ES-I3 (cell line): ENCODE results near the gene ASB1.

Experiments used
- H3K36me3 ChIP-seq: 2 replicates; pipeline ENCODE4 v1.6.1; 2013; ENCODE audit warnings: mild to moderate bottlenecking, low read length, control low read depth, moderate library complexity; ENCODE audit not compliant: insufficient read depth
- H3K4me1 ChIP-seq: 2 replicates; pipeline ENCODE4 v1.6.1; 2013; ENCODE audit warnings: mild to moderate bottlenecking, control low read depth, low read length; ENCODE audit not compliant: insufficient read depth
- H3K9ac ChIP-seq: 2 replicates; pipeline ENCODE4 v1.6.1; 2013; ENCODE audit warnings: low read depth, mild to moderate bottlenecking, low read length, moderate library complexity
- H3K9me3 ChIP-seq: 2 replicates; pipeline ENCODE4 v1.6.1; 2013; ENCODE audit warnings: mild to moderate bottlenecking, low read length, moderate library complexity; ENCODE audit not compliant: control insufficient read depth, insufficient read depth

ASB1 gene, protein sequence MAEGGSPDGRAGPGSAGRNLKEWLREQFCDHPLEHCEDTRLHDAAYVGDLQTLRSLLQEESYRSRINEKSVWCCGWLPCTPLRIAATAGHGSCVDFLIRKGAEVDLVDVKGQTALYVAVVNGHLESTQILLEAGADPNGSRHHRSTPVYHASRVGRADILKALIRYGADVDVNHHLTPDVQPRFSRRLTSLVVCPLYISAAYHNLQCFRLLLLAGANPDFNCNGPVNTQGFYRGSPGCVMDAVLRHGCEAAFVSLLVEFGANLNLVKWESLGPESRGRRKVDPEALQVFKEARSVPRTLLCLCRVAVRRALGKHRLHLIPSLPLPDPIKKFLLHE

DNA sequence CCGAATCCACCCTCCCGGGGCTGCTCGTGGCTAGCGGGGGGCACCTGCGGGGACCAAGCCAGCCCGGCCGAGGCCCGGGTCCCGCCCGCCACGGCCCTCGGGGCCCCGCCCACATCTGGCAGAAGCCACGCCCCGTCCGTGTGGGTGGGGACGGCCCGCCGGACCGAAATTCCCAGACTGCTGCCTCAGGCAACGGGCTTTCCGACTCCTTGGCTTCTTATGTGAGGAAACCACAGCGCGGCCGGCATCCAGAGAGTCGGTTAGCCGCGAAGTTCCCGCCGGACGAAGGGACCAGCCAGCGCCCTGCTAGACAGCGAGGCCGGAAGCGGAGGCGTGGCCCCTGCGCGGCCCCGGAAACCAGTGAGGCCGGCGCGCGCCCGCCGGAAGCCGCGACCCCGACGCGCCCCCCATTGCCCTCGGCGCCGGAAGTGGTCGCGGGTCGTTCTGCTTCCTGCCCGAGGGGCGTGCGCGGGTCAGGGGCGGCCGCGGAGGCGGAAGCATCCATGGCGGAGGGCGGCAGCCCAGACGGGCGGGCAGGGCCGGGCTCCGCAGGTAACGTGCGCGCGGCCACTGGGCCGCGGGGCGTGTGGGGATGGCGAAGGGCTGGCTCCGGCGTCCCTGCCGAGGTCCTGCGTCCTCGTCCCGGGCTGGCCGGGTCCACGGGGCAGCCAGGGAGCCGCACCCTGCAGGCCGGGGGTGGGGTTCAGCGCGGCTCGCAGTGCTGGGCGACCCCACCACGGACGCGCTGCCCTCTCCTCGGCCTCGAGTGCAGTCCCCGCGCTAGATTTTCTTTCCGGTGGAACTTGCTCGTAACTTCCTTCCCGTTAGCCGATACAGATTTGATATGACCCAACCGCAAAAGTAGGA is at the start of gene ASB1:
ASB1 (plus strand) TSS at position 360 of the 867 bp plus-strand sequence; CDS start at position 504, 144 bp downstream.
- H3K9me3 ChIP-seq, result no peaks in the 10 kb centered on the region
- H3K36me3 ChIP-seq, result no peaks in the 10 kb centered on the region
- H3K9ac ChIP-seq, result peak within 1 kb of the TSS; percentile 99
- no peaks in the 10 kb centered on the region for H3K4me1 ChIP-seq

DNA sequence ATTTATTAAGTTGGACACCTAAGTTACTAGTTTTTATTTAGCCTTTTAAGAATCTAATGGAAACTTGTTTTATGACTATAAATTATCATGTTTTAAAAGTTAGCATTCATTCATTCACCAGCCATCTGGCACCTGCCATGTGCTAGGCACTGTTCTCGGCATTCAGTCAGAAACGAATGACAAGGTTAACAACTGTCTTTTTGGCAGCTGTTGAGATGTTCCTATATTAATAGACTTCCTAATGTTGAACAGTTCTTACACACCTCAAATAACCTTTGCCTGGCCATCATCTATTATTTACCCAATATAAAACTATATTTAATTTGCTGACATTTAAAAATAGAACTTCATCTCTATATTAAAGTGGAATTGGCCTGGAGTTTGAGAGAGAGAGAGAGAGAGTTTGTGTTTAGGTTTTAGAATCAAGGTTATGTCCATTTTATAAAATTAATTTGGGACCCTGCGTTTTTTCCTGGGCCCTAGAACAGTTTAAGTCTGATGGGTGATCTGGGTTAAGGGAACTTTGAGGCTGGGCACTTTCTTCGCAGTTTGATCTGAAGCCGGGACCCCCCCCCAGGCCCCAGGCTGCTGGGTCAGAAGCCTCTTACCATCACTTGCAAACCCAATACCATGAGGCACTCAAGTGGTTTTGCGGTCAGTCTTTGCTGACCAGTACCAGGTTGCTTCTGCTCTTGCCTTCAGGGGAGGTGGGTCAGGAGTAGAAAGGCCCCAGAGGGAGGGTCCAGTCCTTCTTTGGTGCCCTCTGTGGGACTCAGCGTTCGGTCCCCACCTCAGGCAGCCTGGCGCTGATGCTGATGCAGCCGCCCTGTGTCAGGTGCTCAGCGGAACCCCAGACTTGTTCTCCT is 48.3 kb upstream of the ASB1 start:
- no peak overlapping the region for H3K9ac ChIP-seq
- H3K9me3 ChIP-seq, result no peaks in the 10 kb centered on the region
- H3K4me1 ChIP-seq, result peaks cover 6% of the 10 kb centered on the region
- no peaks in the 10 kb centered on the region; the same call in 1 of the 2 replicates for H3K36me3 ChIP-seq

DNA sequence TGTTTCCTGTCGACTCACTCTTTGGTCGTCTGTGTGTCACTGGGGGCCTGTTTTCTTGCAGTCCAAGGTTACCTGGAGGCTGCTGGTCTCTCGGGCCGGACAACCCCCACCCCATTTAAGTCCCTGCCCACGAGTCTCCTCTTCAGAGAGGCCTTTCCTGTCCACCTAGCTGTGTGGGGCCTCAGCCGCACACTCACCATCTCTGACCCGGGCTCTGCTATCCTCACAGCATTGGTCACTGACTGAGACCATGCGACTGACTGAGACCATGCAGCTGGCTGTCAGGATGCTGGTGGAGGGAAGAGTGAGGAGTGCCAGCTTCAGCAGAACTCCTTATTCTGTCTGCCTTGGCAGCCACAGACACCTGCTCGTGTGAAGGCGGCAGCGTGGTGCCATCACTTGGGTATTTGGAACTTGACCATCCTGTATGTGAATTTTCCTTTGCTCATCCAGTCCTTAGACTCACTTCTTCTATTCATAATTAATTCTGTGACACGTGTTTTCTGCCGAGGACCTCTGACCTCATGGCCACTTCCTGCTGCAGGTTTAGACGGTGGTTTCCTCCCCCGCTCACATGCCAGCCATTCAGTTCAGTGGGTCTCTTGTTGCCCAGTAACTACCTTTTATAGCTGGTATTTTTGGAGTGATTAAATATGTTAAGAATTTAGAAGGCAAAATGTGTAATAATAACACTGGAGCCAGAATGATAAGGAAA is 47.5 kb upstream of the ASB1 start:
- Histone ChIP-seq H3K36me3 (no peaks in the 10 kb centered on the region; the same call in 1 of the 2 replicates), H3K9me3 (no peaks in the 10 kb centered on the region), H3K4me1 (peaks cover 6% of the 10 kb centered on the region), H3K9ac (no peak overlapping the region)

DNA sequence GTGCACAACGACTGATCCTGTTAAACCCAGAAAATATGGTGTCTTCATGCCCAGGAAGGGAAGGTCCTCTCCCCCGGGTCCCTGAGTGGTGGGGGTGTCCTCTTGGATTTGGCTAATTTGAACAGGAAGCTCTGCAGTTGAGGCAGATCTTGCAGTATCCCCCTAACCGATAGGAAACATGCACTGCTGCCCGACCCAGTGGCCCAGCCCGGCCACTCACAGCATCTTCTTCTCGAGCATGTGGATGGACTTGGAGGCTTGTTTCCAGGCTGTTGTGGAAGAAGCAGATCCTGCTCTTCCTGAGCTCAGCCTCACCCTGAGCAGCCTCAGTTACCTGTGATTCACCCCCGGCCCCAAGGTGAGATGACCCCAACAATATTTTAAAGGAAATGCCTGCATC is 46.4 kb upstream of the ASB1 start:
- Histone ChIP-seq H3K4me1 (peaks cover 6% of the 10 kb centered on the region), H3K9me3 (no peaks in the 10 kb centered on the region), H3K36me3 (no peaks in the 10 kb centered on the region; the same call in 1 of the 2 replicates), H3K9ac (no peak overlapping the region)

DNA sequence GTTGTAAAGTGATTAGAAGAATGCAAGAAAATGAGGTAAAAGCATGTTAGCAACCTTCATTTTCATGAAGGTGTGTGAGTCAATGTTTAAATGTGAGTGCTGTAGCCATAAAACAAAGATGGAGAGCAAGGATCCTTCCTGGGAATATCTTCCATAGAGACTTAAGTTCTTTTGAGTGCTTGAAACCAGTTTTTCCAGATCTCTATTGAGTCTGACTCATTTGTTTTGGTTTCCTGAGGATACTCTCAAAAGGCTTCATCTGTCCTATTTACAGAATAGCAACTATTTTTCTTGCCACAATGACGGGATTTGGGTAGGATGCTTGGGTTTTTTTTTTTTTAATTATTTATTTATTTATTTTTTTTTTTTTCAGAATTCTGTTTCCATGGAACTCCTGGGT is 45.9 kb upstream of the ASB1 start:
- Histone ChIP-seq H3K36me3 (no peaks in the 10 kb centered on the region; the same call in 1 of the 2 replicates), H3K9me3 (no peaks in the 10 kb centered on the region), H3K4me1 (peaks cover 6% of the 10 kb centered on the region), H3K9ac (no peak overlapping the region)

DNA sequence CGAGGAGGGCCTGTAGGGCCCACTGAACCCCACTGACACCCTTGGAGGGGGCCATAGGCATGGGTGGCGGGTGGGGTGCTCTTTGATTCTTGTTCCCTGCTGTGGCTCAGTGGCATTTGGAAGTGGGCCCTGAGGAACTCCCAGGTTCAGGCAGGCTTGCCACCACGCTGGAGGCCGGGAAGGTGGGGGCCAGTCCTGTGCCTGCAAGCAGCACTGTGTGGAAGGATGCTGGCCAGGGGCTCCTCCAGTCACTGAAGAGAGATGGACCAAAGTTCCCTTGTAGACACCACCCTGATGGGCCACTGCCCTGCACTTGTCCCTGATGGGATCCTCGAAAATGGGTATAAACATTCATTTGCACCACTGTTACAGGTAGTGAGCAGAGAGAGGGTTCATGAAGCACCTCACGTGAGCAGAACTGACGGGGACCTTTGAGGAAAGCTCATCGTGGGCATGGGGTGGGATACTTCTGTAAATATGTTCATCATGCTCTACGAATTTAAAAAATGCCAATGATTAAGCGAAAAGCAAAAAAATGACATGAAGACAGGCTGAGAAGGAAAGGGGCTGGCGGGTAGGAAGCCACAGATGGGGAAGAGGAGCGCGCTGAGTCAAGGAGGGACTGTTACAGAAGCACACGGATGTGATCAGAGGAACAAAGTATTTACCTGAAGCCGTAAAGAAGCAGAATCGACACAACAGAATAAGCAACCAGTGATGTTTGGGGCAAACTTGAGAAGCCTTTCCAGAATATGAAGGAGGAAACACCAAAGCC is 45.2 kb upstream of the ASB1 start:
- Histone ChIP-seq H3K4me1 (peaks cover 6% of the 10 kb centered on the region), H3K9me3 (no peaks in the 10 kb centered on the region), H3K9ac (no peak overlapping the region)

DNA sequence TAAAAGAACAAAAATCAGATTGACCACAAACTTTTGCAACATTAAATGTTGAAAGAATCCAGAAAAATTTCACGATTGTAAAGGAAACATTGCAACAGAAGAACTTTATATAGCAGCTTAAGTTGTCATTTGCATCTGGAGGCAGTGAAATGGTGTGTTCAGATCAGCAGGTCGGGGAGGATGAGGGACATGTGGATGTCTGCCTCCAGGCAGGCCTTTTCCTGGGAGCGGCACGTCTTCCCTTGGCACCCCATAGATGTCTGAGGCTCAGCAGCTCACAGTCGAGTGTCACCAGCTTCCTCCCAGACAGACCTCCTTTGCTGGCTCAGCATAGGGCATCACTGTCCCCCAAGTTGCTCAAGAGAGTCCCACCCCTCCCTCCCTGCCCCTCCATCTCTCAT is 44.3 kb upstream of the ASB1 start:
- Histone ChIP-seq H3K9ac (no peak overlapping the region), H3K36me3 (no peaks in the 10 kb centered on the region; the same call in 1 of the 2 replicates)

More for the DNA sequence above, 45.2 kb upstream of the ASB1 start:
- no peaks in the 10 kb centered on the region; the same call in 1 of the 2 replicates for H3K36me3 ChIP-seq

DNA sequence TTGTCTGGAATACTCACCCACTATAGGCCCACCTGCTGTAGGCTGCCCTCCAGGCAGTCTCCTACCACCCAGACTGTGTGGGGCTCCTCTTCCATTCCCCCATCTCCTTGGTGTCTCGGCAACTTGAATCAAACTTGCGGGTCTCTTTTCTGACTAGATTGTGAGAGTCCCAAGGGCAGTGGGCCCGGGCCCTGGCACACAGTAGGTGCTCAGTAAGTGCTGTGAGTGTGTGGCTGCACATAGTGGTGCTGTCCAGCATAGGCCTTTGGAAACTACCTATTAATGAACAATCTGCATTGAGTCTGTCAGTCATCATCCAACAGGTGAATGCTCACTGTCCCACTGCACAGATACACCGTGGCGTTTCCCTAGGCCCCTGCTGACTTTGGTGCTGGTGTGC is 43.6 kb upstream of the ASB1 start:
- Histone ChIP-seq H3K9me3 (no peaks in the 10 kb centered on the region), H3K36me3 (no peaks in the 10 kb centered on the region; the same call in 1 of the 2 replicates), H3K4me1 (peaks cover 6% of the 10 kb centered on the region), H3K9ac (no peak overlapping the region)

More for the DNA sequence above, 44.3 kb upstream of the ASB1 start:
- peaks cover 6% of the 10 kb centered on the region for H3K4me1 ChIP-seq
- H3K9me3 ChIP-seq, result no peaks in the 10 kb centered on the region

DNA sequence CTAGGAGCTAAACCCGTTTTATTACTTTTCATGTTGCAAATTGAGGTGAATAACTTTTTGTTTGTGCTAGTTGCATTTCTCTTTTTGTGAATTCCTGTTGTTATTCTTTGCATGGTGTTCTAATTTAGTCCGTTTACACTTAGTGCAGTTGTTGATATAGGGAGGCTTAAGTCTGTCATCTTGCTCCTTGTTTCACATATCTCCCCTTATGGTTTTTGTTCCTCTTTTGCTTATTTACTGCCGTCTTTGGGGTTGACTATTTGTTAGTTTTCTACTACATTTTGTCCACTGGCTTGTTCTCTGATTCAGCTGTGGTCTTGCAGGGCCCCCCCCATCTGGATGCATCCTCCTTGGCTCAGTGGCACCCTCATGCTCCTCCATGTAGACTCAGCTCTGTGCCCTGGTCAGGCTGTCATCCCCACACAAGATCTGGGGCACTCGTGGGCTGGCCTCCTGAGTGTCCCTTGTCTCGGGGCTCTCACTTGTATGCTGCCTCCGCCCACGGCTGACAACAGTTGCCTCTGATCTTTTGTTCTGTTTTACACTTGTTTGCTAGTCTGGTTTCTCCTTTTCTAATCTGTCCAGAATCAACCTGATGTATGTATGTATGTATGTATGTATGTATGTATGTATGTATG is 42.9 kb upstream of the ASB1 start:
- H3K9ac ChIP-seq, result no peak overlapping the region
- H3K36me3 ChIP-seq, result no peaks in the 10 kb centered on the region; the same call in 1 of the 2 replicates
- peaks cover 6% of the 10 kb centered on the region for H3K4me1 ChIP-seq
- H3K9me3 ChIP-seq, result no peaks in the 10 kb centered on the region

DNA sequence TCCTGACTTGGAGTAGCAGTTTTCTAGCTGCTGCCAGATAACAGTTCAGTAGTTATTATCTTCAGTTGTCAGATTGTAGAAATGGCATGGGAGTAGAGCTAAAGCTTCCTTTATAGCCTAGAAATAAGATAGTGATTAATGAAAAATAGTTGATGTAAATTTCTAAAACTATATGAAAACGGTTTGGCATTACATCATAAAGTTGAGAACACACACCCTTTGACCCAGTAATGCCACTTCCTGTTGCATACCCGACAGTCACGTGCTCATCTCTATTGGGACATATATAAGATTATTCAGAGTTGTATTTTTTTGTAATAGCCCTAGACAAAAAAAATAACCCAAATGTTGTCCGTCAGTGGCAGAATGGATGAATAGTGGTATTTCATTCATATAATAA is 39.4 kb upstream of the ASB1 start:
- H3K36me3 ChIP-seq, result no peaks in the 10 kb centered on the region; the same call in 1 of the 2 replicates
- no peaks in the 10 kb centered on the region for H3K9me3 ChIP-seq
- H3K9ac ChIP-seq, result no peak overlapping the region

DNA sequence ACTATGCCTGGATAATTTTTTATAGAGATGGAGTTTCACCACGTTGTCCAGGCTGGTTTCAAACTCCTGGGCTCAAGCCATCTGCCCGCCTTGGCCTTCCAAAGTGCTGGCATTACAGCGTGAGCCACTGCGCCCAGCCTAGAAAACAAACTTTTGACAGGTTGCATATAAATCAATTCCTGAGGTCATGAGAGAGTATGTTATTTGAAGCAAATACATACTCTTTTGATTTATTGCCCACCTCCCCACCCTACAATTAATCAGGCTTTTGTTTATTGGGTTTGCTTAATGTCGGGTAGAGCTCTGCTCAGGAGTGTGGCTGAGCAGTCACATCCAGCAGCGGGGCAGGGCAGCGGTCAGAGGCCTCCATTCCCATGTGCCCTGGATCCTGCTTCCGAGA is 37.9 kb upstream of the ASB1 start:
- Histone ChIP-seq H3K4me1 (no peaks in the 10 kb centered on the region), H3K36me3 (no peaks in the 10 kb centered on the region), H3K9ac (no peak overlapping the region), H3K9me3 (no peaks in the 10 kb centered on the region)

More for the DNA sequence above, 39.4 kb upstream of the ASB1 start:
- no peaks in the 10 kb centered on the region for H3K4me1 ChIP-seq

DNA sequence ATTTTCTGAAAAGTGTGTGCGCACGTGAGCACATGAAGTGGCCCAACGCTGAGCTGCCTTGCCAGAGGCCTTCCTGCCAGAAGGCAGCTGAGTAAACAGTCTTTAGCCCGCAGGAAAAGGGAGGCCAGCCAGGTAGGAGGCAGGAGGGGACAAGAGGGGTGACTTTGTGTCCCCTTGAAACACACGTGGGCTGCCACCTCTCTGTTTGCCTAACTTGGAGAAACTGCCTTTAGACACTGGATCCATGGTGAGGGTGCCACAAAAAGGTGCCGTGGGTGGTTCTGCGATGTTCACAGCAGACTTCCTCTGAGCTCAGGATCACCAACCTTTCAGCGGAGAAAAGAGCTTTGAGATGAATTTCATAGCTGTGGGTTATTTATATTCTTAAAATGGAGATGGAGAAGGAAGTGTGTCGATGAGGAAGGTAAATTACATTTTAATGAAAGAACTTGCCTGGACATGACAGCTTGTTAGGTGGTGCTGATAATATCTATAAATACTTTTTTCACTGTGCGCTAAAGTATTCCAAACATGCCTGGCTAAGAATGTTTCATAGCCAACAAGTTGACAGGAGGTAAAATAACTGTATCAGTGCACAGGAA is 36.6 kb upstream of the ASB1 start:
- H3K36me3 ChIP-seq, result no peaks in the 10 kb centered on the region
- no peaks in the 10 kb centered on the region for H3K4me1 ChIP-seq
- no peaks in the 10 kb centered on the region for H3K9me3 ChIP-seq
- H3K9ac ChIP-seq, result no peak overlapping the region
